ENCODE data around the gene RHEBL1. TPM values are rescaled to one million over a fixed set of nuclear protein-coding genes. Genes with fewer than 3 reads are reported as not detected.

RHEBL1 gene
- total RNA-seq, 1 donor from 2014 or later = 5.4 TPM

DNA sequence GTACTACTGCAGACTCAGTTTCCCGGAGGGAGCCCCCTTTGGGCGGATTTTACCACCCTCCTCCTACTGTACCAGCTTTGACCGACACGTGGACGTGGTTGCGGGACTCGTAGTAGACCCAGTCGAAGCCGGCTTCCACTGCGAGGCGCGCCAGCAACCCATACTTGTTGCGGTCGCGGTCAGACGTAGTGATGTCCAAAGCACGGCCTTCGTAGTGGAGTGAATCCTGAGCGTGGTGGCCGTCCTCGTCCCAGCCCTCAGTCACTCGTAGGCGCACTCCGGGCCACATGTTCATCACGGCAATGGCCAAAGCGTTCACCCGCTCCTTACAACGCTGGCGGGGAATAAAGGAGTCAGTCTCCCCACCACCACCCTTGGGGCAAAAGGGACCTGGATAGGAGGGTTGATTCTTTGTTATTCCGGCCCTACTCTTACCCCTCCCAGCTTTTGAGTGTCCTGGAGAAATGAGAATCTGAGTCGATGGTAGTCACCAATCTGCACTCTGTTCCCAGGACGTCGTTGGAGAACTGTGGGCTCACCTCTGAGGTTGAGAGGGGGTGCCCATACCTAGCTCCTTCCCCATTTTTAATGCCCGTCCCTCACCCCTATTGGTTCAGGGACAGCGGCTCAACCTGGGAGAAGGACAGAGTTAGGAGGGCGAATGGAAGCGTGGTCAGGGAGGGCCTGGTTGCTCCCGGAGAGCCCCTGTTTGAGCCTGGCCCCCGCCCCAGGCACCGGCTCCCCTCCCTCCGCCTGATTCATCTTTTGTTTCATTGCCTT is 21.5 kb upstream of the RHEBL1 start:
- intact Hi-C loops (cut with micrococcal nuclease) = loop anchor here (5.0 kb wide), 1 partner anchor 109 kb away; no protein-coding TSS in a partner anchor

DNA sequence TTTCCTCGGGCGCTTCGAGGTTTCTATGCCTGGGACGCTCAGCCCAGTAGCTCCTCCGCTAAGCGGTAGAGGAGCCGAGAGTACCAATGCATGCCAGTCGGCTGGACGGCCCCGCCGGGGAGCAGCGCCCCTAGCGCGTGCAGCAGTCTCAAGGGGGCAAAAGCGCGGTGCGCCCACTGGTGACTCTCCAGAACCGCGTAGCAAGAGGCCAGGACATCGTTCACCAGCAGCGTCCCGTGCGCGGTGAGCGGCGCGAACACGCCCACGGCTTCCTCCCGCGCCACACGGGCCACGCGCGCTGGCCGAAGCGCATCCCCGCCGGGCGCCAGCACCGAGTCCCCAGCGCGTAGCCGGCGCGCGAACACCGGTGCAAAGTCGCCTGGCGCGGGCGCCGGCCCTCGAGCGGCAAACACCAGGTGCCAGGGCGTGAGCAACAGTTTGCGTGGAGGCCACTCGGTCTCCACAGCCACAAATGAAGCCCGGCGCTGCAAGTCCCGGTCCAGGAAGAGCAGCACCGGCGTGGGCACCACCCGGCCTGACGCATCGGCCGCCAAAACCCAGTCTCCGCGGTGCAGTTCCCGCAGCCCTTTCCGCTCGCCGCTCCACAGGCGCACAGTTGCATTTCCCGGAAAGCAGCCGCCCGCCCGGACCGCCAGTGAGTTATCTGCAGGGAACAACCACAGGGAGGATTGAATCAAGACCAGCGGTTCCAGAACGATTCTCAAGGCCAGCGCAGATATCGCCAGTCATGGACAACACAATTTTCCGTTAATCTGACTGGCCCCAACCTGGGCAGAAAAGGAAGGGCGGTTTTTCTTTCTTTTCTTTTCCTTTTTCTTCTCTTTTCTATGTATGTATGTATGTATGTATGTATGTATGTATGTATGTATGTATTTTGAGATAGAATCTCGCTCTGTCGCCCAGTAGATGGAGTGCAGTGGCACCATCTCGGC is 20.3 kb upstream of the RHEBL1 start:
- intact Hi-C loops (cut with micrococcal nuclease) = loop anchor here (2.0 to 5.0 kb wide), 3 partner anchors 21 to 108 kb away; partner anchors contain the start of gene LMBR1L

DNA sequence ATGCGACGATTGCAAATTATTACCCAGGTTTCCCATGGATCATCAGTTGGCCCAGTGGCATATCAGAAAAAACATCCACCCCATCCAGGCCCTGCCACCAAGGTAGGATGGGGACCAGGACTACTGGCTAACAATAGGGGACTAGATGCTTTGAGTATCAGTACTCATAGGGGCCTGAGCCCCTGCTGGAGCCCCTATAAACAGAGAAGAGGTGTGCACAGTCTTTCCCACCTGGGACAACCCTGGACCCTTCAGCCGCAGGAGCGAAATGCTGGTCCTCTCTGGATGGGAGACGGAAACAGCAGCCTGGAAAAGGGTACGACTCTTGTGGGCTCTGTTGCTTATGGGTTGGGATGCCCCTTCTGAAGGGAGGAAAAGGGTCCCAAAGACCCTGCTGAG is 19.2 kb upstream of the RHEBL1 start:
- intact Hi-C loops (cut with micrococcal nuclease) = loop anchor here (1.0 to 2.0 kb wide), 4 partner anchors 22 to 146 kb away; partner anchors contain the start of gene LMBR1L

DNA sequence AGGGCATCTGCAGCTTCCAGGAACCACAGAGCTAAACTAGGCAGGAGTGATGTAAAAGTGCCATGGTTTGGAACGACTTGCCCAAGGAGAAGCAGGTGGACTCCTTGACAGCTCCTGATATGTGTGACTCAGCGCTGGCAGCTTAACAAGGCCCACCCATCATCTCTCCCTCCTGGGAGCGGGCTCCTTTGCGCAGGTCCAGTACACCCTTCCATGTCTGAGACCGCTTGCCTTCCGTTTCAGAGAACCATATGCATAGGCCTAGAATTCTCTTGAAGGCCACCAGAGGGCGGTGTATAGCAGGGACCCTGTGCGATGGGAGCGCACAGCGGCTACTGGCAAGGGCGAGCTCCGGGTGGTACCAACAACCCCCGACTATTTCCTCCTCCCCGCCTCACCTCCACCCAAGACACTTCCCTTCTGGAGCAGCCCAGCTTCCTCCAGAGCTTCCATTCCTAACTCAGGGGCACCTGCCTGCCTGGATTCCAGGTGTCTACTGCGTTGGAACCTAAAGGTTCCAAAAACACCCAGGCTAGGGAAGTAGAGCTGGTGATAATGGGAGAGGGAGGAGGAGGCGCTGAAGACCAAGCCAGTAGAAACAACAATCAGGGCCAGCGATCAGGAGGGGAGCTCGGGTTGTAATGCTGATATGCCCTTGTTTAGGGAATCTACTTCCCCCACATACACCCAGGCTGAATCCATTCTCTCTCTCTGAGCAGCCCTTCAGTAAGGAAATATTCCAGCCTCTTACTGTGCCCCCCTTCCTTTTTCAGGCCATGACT is 18.6 kb upstream of the RHEBL1 start:
- intact Hi-C loops (cut with micrococcal nuclease) = loop anchor here (1.0 to 2.0 kb wide), 4 partner anchors 22 to 147 kb away; partner anchors contain the start of gene LMBR1L

DNA sequence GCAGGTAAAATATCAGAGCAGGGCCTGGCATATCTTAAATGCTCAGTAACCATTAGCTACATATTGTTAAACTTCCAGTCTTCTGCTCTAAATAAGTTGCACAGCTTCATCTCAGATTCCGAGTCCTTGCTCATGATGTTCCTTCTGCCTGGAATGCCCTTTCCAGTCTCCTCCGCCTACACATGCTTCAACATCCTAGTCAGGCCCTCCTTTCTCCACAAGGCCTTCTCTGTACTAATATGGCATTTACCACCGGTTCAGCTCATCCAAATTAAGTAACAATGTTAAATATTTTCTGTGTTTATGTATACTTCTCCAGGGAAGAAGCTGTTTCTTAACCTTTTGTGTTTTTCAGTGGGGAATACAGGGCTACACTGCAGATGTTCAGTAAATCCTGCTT is 16.3 kb upstream of the RHEBL1 start:
- intact Hi-C loops (cut with micrococcal nuclease) = no loop called here

DNA sequence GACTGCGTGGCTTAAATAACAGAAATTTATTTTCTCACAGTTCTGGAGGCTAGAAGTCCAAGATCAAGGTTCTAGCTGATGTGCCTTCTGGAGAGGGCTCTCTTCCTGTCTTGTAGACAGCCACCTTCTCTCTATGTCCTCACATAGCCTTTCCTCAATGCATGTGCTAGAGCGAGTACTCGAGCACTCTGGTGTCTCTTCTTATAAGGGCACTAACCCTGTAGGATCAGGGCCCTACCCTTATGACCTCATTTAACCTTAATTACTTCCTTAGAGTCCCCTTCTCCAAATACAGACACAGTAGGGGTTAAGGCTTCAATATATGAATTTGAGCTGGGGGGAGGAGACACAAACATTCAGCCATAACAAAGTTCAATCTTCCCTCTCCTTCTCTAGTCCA is 14.7 kb upstream of the RHEBL1 start:
- intact Hi-C loops (cut with micrococcal nuclease) = no loop called here

DNA sequence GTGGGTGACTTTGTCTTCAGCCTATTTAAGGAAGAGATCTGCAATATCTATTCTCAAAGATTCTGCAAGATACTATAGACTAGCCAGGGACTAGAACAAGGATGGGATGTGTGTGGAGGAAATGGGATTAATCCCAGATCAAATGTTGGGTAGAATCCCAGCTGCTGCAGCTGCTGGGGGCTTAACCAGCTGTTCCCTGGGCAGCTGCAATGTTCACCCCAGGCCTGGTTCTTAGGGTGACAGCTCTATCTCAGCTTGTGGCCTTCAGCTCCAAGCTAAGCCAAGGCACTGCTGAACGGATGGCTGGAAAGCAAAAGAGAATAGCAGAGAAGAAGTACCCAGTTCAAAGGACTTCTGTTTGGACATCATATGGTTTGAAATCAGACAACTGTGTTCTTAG is 10.0 kb upstream of the RHEBL1 start:
- intact Hi-C loops (cut with micrococcal nuclease) = no loop called here

DNA sequence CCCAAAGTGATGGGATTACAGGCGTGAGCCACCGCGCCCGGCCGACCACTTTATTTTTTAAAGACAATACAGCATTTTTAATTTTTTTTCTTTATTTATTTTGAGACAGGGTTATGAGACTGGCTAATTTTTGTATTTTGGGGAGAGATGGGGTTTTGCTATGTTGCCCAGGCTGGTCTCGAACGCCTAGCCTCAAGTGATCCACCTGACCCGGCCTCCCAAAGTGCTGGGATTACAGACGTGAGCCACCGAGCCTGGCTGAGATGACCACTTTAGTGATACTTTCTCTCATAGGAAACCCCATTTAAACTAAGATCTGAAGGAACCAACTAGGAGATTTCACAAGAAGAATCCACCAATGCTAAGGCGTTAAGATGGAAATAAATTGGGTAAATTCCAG is 1.2 kb upstream of the RHEBL1 start:
- intact Hi-C loops (cut with micrococcal nuclease) = loop anchor here (1.0 kb wide), 4 partner anchors 15 to 59 kb away; partner anchors contain the start of genes LMBR1L and PRKAG1

DNA sequence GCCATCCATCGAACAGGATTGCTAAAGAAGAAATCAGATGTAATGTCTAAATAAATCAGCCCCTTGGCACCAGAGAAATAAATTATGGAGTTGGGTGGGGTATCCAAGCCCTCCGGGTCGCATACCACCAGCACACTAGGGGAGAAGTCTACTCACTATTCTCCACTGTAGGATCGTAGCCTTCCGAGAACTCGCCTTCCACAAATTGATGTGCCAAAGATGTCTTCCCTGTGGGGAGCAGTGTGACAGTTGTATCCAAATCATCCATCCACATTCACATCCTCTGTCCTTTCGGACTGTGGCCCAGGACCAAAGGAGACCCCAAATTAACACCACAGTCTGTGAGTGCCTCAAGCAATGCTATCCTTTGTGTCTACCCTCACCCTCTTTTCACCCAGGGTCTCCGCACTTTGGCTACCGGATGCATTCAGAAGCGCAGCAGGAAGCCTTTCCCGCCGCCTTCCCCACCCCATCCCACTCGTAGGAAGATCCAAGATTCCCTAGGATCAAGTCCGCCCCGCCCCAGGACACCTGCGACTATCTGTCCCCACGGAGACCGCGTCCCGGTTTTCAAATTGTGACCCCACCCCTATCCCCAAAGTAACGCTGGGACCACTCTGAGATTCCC is 786 bp downstream of the RHEBL1 start:
- intact Hi-C loops (cut with micrococcal nuclease) = loop anchor here (1.0 to 10.0 kb wide), 2 partner anchors 9 to 196 kb away; partner anchors contain the start of genes KMT2D and TUBA1C

DNA sequence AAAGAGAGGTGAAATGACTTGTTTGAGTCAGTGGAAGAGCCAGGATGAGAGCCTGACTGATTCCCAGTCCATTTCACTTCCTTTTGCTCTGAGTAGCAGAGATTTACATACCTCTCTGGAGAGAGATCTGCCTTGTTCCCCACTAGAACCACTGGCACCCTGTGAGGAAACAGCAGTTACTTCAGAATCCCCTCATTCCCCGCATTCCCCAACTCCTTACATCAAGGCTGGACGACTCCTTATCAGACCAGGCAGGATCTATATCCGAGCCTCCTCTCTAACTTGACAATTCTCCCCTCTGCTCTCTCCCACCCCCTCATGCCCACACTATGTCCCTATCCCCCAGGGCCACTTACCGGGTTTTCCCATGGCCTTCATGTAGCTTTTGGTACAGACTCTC is 3.7 kb downstream of the RHEBL1 start:
- intact Hi-C loops (cut with micrococcal nuclease) = loop anchor here (10.0 kb wide), 1 partner anchor 199 kb away; the partner anchor contains the start of gene TUBA1C

DNA sequence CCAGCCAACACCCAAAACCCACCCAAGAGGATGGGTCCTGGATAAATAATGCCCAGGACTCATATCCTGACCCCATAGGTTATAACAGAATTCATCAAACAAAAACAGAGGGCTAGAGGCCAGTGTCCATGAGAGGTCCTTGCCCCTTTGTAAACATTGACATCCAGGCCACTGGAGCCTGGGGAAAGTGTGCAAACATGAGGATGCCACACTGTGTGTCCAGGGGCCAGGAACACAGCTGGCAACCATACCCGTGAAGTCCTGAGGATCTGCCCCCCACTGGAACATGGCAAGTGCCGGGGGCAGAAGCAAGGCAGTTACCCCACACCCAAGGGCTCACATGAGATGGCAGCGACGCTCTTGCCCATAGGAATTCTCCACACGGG is 5.0 kb downstream of the RHEBL1 start:
- intact Hi-C loops (cut with micrococcal nuclease) = loop anchor here (1.0 to 10.0 kb wide), 4 partner anchors 24 to 200 kb away; partner anchors contain the start of gene TUBA1C

DNA sequence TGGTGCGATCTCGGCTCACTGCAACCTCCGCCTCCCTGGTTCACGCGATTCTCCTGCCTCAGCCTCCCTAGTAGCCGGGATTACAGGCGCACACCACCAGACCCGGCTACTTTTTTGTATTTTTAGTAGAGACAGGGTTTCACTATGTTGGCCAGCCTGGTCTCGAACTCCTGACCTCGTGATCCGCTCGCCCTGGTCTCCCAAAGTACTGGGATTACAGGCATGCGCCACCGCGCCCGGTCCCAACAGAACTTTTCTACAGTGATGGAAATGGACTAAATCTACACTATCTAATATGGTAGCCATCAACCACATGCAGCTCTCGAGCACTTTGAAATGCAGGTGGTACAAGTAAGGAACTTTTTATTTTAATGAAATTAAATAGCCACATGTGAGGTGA is 7.9 kb downstream of the RHEBL1 start:
- intact Hi-C loops (cut with micrococcal nuclease) = loop anchor here (2.0 to 10.0 kb wide), 2 partner anchors 69 to 203 kb away; partner anchors contain the start of genes TUBA1B and TUBA1C

DNA sequence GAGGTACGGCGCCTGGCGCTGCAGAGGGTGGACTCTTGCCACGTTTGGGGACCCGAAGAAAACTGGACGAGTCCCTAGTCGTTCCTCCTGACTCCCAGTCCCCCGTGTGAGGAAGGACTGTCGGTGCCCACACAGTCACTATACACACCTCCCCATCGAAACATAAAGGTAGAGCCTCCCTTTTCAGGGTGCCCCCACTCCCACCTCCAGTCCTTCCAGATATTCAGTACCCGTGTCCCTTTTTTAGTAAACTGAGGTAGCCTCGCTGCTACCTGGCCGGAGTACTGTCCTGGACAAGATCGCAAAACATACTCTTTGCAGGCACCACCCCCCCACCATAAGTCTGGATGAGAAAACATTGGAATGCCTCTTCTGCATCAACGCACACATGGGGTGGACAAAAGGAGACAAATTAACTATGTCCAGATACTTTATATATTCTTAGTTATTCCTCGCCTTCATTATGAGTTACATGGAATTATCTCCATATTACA is 8.6 kb downstream of the RHEBL1 start:
- intact Hi-C loops (cut with micrococcal nuclease) = loop anchor here (2.0 to 10.0 kb wide), 2 partner anchors 70 to 204 kb away; partner anchors contain the start of genes TUBA1B and TUBA1C

DNA sequence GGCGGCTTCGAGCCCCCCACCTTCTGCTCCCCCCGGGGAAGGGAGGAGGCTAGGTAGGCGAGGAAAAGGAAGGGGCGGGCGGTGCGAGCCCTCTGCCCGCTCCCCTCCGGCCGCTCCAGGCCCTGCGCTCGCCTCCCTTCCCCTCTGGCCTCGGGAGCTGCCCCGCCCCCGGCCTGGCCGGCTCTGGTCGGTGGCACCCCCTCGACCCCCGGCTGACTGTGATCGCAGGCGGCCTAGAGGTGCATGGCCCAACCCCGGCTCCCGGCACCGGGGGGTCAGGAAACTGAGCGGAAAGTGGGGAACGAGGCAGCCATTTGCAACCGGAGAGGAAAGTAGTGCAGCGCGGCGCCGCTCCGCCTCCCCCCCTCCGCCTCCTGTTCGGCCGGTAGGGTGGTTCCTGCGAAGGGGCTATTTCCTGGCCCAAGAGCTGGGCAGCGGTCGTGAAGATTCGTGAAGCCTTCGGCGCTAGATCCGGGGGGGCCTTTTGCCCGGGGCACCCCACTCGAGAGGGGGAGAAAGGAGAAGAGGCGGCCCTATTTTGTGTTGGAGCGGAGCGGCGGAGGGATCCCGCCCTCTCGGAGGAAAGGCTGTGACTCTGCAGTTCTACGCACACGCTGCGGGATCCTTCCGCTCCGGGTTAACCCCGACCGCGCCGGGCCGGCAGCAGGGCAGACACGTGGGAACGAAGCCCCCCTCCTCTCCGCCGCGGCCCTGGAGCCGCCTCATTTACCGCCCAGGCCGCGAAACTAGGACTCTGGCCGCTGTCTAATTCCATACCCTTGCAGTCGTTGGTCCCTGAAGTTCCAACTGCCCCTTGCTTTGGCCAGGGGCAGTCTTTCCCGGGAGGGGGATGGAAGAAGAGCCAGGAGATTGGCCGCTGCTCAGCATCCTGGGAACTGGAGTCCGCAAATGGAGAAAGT is 9.3 kb downstream of the RHEBL1 start, which contains the start of gene KMT2D:
Gene KMT2D, minus strand, starts transcription at position 558 of the 920 bp plus-strand sequence. CDS start 5,470 bp downstream, outside the sequence.
- intact Hi-C loops (cut with micrococcal nuclease) = loop anchor here (1.0 to 10.0 kb wide), 5 partner anchors 9 to 263 kb away; partner anchors contain the start of genes RHEBL1, TROAP, TUBA1B and TUBA1C

DNA sequence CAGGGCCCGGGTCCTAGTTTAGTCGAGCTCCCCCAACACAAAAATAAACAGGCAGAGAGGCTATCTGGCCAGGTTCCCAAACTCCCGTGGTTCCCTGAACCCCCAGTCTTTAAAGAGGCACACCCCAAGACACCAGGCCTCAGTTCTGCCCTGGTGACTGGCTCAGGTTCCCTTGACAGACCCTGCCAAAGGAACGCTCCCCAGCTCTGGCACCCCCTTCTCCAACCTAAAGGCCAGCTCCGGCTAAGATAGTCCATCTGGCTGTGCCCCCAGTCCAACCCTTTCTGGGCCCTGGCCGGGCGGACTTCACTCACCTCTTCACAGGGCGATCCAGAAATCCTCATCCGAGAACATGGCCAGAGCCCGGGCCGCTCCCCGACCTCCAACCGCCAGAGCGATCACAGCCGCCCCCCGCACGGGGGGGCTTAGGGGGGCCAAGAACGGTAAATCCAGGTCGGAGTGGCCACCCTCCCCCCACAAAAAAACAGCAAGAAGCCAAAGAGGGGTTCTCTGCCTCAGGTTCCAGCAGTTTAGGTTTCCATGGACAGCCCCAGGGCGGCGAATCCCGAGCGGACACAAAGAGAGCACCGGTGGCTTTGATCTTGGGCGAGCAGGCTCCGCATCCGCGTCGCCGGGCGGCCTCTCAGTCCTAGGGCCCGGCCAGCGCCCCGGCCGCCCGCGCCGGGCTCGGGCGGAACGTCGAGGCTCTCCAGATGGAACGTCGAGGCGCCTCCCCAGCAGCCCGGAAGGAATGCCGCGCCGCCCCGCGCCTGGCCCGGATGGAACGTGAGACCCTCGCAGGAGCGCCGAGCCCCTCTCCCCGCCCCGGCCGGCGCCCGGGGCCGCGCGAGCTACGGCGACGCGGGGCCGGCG is 10.2 kb downstream of the RHEBL1 start:
- intact Hi-C loops (cut with micrococcal nuclease) = loop anchor here (1.0 to 10.0 kb wide), 6 partner anchors 10 to 264 kb away; partner anchors contain the start of genes DDX23, RHEBL1, TROAP and TUBA1B

DNA sequence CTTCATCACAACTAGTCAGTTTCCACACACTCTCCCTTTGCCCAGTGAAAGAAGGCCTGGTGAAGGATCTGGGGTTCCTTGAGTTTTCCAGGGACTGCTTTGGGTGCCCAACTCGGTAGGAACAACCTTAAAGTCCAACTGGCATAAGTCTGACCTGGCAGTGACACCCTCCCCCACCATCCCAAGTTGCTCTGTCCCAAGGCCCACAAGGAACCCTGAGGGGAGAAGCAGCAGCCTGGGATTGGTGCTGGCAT is 10.8 kb downstream of the RHEBL1 start:
- intact Hi-C loops (cut with micrococcal nuclease) = loop anchor here (5.0 kb wide), 1 partner anchor 207 kb away; the partner anchor contains the start of gene DDX23

DNA sequence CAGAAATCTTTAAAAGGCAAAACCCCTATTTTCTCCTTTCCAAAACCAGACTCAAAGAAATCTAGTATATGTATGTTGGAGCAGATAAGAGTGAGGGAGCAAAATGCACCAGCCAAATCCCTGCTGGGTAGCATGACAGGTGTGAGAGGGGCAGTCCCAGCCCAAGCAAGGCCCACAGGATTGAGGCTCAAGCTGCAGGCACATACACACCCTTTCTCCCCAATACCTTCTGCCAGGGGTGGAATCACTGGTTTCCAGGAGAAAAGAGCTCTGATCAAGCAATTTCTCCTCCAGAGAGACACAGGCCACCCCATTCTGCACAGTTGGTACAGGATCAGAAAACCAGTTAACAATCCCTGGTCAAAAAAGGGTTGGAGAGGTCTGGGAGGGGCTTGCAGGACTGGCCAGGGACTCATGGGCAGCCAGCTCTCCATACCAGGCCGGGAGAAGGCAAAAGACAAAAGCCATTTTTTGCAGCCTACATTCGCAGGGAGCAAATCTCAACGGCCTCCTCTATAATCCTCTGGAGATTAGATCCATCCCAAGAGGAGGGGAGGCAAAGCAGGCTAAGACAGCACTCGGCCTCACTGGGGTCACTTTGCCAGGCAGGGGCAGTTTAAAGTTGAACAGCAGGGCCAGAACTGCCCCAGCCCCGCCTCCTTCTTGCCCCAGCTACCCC is 11.3 kb downstream of the RHEBL1 start:
- intact Hi-C loops (cut with micrococcal nuclease) = loop anchor here (5.0 kb wide), 1 partner anchor 206 kb away; the partner anchor contains the start of gene DDX23

Measured in T-helper 2 cell treated with Interferon-gamma antibody and Interleukin-4, amounts not matched to agents 100 ng/mL and 5 ng/mL, for 36 hours (primary cell).